Measurements from ENCODE around the gene CLECL1.
A peak's percentile ranks its signal among the peaks of the same experiment; 100 is the strongest.

Gene CLECL1

DNA sequence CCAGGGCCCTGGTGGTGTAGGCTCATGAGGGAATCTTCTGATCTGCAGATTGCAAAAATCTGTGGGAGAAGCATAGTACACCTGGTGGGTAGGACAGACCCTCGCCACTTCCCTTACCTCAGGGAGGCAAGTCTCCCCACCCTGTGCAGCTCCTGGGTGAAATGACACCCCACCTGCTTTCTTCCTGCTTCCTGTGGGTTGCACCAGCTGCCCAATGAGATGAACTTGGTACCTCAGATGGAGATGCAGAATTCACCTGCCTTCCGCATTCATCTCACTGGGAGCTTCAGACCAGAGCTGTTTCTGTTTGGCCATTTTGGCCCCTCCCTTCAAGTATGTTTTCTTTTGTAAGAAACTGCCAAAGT is 58.7 kb downstream of the CLECL1 start:
- Histone ChIP-seq H3K4me1 (ENCODE audit: control insufficient read depth, insufficient read depth, low read length, poor library complexity, severe bottlenecking) (peaks cover 25% of the 10 kb centered on the region), H3K4me3 (ENCODE audit: insufficient read depth, low read depth, low read length, poor library complexity, severe bottlenecking) (peak overlapping the region; percentile 33), H3K27ac (ENCODE audit: insufficient read depth, low read length, poor library complexity, severe bottlenecking) (peak overlapping the region; percentile 80), H3K27me3 (replicated peaks; ENCODE audit: control insufficient read depth, insufficient read depth, low read length, poor library complexity, severe bottlenecking) (no peaks in the 10 kb centered on the region), H3K36me3 (ENCODE audit: control insufficient read depth, insufficient read depth, low read length) (peaks cover 7% of the 10 kb centered on the region), H3K9me3 (ENCODE audit: control insufficient read depth, low read length) (no peaks in the 10 kb centered on the region)
- peak; percentile 29 to 38 (median 31) for DNase-seq

DNA sequence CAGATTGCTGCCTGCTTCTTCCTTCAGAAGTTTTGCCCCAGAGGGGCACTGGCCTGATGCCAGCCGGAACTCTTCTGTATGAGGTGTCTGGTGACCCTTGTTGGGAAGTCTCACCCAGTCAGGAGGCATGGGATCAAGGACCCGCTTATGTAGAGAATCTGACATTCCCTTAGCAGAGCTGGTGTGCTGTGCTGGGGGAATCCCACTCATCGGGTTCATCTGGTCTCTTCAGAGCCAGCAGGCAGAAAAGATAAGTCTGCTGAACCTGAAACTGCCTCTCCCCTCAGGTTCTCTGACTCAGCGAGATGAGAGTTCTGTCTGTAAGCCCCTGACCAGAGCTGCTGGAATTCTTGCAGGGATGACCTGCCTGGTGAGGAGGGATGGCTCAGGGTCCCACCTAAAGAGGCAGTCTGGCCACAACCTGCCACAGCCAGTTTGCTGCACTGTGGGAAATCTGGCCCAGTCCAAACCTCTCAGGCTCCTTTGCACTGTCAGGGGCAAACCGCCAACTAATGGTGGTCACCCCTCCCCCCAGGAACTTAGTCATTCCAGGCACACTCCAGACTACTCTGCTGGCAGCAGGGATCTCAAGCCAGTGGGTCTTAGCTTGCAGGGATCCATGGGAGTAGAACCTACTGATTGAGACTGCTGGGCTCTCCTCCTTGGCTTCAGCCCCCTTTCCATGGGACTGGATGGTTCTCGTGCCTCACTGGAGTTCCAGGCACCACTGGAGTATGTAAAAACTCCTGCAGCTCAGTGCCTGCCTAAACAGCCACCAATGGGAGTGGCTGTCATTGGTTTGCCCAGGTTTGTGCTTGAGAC is 59.3 kb downstream of the CLECL1 start:
- peak; percentile 39 to 55 (median 50) for DNase-seq
- Histone ChIP-seq H3K4me1 (ENCODE audit: control insufficient read depth, insufficient read depth, low read length, poor library complexity, severe bottlenecking) (peaks cover 29% of the 10 kb centered on the region), H3K36me3 (ENCODE audit: control insufficient read depth, insufficient read depth, low read length) (peaks cover 7% of the 10 kb centered on the region), H3K27me3 (replicated peaks; ENCODE audit: control insufficient read depth, insufficient read depth, low read length, poor library complexity, severe bottlenecking) (no peaks in the 10 kb centered on the region), H3K4me3 (ENCODE audit: insufficient read depth, low read depth, low read length, poor library complexity, severe bottlenecking) (peak overlapping the region; percentile 60), H3K9me3 (ENCODE audit: control insufficient read depth, low read length) (no peaks in the 10 kb centered on the region), H3K27ac (ENCODE audit: insufficient read depth, low read length, poor library complexity, severe bottlenecking) (peak overlapping the region; percentile 80)

All from effector memory CD4-positive, alpha-beta T cell (primary cell).